IMR-90 (cell line): ENCODE results near the gene ATP6V1E1.

ENCODE experiments used
- BHLHE40 ChIP-seq: fragments of 150-350 bp; IDR thresholded peaks from 2 replicates; pipeline ENCODE4 v1.6.1; 2016; ENCODE audit warnings: mild to moderate bottlenecking, low read depth, low read length
- CHD1 ChIP-seq: IDR thresholded peaks from 2 replicates; pipeline ENCODE4 v1.6.1; 2012; ENCODE audit warnings: low read depth, low read length, improper control_type of control experiment
- CTCF ChIP-seq: conservative IDR thresholded peaks from 2 replicates; pipeline ENCODE4 v1.5.1; 2012; ENCODE audit warnings: mild to moderate bottlenecking, low read depth, low read length, improper control_type of control experiment
- MAZ ChIP-seq: IDR thresholded peaks from 2 replicates; pipeline ENCODE4 v1.6.1; 2012; ENCODE audit warnings: low read depth, mild to moderate bottlenecking, low read length, improper control_type of control experiment, moderate library complexity, borderline replicate concordance
- NFE2L2 ChIP-seq: fragments of 150-350 bp; IDR thresholded peaks from 2 replicates; pipeline ENCODE4 v1.6.1; 2016; ENCODE audit warnings: low read depth, mild to moderate bottlenecking, low read length
- POLR2A ChIP-seq: IDR thresholded peaks from 2 replicates; pipeline ENCODE4 v1.6.1; 2012; ENCODE audit warnings: mild to moderate bottlenecking, low read depth, low read length
- RAD21 ChIP-seq: IDR thresholded peaks from 2 replicates; pipeline ENCODE4 v1.6.1; 2012; ENCODE audit warnings: low read length, improper control_type of control experiment
- RCOR1 ChIP-seq: IDR thresholded peaks from 2 replicates; pipeline ENCODE4 v1.6.1; 2012; ENCODE audit warnings: mild to moderate bottlenecking, low read length, improper control_type of control experiment; ENCODE audit not compliant: insufficient replicate concordance
- SMC3 ChIP-seq: fragments of 150-350 bp; IDR thresholded peaks from 2 replicates; pipeline ENCODE4 v1.6.1; 2016; ENCODE audit warnings: low read depth, mild to moderate bottlenecking, antibody characterized with exemption, low read length, moderate library complexity
- TF ChIP-seq, protein P1 (sequence below): fragments of 150-350 bp; IDR thresholded peaks from 2 replicates; pipeline ENCODE4 v1.6.1; 2017; ENCODE audit warnings: mild to moderate bottlenecking, antibody characterized with exemption, low read length, low read depth

DNA sequence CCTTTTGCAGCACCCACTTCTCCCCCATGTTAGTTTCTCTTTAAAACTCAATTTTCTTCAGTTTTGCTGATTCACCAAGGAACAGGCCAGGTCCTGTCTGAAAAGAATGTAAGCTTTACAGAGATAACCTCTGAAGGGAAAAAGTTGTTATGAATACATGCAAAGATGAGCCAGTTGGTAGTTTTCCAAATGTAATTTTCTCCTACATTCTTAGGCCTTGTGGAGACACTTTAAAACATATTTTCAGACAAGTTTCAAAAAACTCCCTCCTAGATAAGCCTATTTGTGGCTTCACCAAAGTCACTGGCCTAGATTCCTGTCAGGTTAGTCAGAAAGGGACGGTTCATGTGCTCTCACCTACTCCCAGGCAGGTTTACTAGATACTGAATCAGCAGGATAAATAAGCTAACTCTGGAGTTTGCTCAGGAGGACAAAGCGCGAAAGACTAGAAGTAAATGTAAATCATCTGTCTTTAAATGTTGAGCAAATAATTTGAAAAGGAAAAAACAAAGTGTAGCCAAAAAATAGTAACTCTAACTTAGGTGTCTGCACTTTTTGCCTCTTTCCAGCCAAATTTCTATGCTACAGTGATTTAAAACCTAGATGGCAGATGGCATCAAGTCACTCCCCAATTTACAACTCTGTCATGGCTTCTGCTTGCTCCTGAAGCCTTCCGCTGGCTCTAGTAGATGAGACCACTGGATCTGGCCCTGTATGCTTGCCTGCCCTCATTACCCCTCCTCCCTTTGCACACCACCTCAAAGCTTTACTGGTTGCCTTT lies 4.9 kb upstream of the ATP6V1E1 start:
- TF ChIP-seq CTCF (no peak), POLR2A (no peak), MAZ (no peak), RAD21 (no peak), NFE2L2 (peak; percentile 78), BHLHE40 (no peak), CHD1 (no peak), RCOR1 (no peak), SMC3 (no peak)
- TF ChIP-seq, protein P1, sequence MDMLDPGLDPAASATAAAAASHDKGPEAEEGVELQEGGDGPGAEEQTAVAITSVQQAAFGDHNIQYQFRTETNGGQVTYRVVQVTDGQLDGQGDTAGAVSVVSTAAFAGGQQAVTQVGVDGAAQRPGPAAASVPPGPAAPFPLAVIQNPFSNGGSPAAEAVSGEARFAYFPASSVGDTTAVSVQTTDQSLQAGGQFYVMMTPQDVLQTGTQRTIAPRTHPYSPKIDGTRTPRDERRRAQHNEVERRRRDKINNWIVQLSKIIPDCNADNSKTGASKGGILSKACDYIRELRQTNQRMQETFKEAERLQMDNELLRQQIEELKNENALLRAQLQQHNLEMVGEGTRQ: no peak
